Endothelial cell (in vitro differentiated cells): Measurements from ENCODE around the gene EIF4G3. TPM values are rescaled to one million over a fixed set of nuclear protein-coding genes. Genes with fewer than 3 reads are reported as not detected.

Source experiments
- DNase-seq: peaks from one replicate; pipeline ENCODE4 v3.0.0; 2021; ENCODE audit warnings: low spot score
- H3K27ac Mint-ChIP-seq: one replicate; pipeline ENCODE4 v1.8.0; 2021; ENCODE audit warnings: mixed read lengths, inconsistent platforms; ENCODE audit not compliant: unreplicated experiment
- H3K27me3 Mint-ChIP-seq: one replicate; pipeline ENCODE4 v1.8.0; 2021; ENCODE audit warnings: mild to moderate bottlenecking, moderate library complexity, mixed read lengths, inconsistent platforms; ENCODE audit not compliant: unreplicated experiment
- H3K36me3 Mint-ChIP-seq: one replicate; pipeline ENCODE4 v1.8.0; 2021; ENCODE audit warnings: mild to moderate bottlenecking, low read depth, mixed read lengths, inconsistent platforms; ENCODE audit not compliant: unreplicated experiment
- H3K4me1 Mint-ChIP-seq: one replicate; pipeline ENCODE4 v1.8.0; 2021; ENCODE audit warnings: mild to moderate bottlenecking, mixed read lengths, inconsistent platforms; ENCODE audit not compliant: unreplicated experiment
- H3K4me3 Mint-ChIP-seq: one replicate; pipeline ENCODE4 v1.8.0; 2021; ENCODE audit warnings: mild to moderate bottlenecking, mixed read lengths, inconsistent platforms; ENCODE audit not compliant: unreplicated experiment
- H3K9me3 Mint-ChIP-seq: one replicate; pipeline ENCODE4 v1.8.0; 2021; ENCODE audit warnings: mixed read lengths, inconsistent platforms; ENCODE audit not compliant: unreplicated experiment
- CTCF ChIP-seq: fragments of 200-600 bp; sonication (generic); IDR thresholded peaks from one replicate; pipeline ENCODE4 v1.5.0; 2021; ENCODE audit warnings: antibody characterized with exemption; ENCODE audit not compliant: unreplicated experiment
- total RNA-seq: library from RNA; stranded (reverse); fragmentation: NEBNext Ultra II Directional; extraction: Animal tissue kit (Norgen Biotek cat#: 25700); gene quantifications from one replicate; pipeline ENCODE4 v1.2.1, GENCODE V29; 2021; ENCODE audit not compliant: unreplicated experiment

Gene EIF4G3
- total RNA-seq, 1 donor from 2014 or later, result 87.6 TPM

GRCh38 chr1:20950679-20951078, 226.0 kb downstream of the EIF4G3 start:
- DNase-seq, result no peak
- no peak overlapping the region for H3K4me3 Mint-ChIP-seq
- H3K27me3 Mint-ChIP-seq, result no peaks in the 10 kb centered on the region
- H3K36me3 Mint-ChIP-seq, result no peaks in the 10 kb centered on the region
- peak overlapping the region; percentile 62 for H3K27ac Mint-ChIP-seq
- no peaks in the 10 kb centered on the region for H3K9me3 Mint-ChIP-seq
- no peak for TF ChIP-seq CTCF
- peaks cover 10% of the 10 kb centered on the region for H3K4me1 Mint-ChIP-seq

GRCh38 chr1:20949871-20950590, 226.7 kb downstream of the EIF4G3 start:
- DNase-seq, result no peak
- no peak for TF ChIP-seq CTCF
- Mint-ChIP-seq H3K4me3 (no peak overlapping the region), H3K9me3 (no peaks in the 10 kb centered on the region), H3K27me3 (no peaks in the 10 kb centered on the region), H3K27ac (no peak overlapping the region), H3K4me1 (peaks cover 10% of the 10 kb centered on the region), H3K36me3 (no peaks in the 10 kb centered on the region)

- no peak for DNase-seq
- no peak overlapping the region for H3K27ac Mint-ChIP-seq
- H3K9me3 Mint-ChIP-seq, result no peaks in the 10 kb centered on the region
Observed at GRCh38 chr1:20948101-20948500, 228.6 kb downstream of the EIF4G3 start.

GRCh38 chr1:20947409-20947808, 229.3 kb downstream of the EIF4G3 start:
- no peaks in the 10 kb centered on the region for H3K27me3 Mint-ChIP-seq
- TF ChIP-seq CTCF, result no peak
- no peaks in the 10 kb centered on the region for H3K9me3 Mint-ChIP-seq
- no peak for DNase-seq
- peaks cover 4% of the 10 kb centered on the region for H3K36me3 Mint-ChIP-seq
- H3K27ac Mint-ChIP-seq, result peak overlapping the region; percentile 15
- H3K4me3 Mint-ChIP-seq, result no peak overlapping the region
- peaks cover 10% of the 10 kb centered on the region for H3K4me1 Mint-ChIP-seq

More at GRCh38 chr1:20948101-20948500, 228.6 kb downstream of the EIF4G3 start:
- H3K4me3 Mint-ChIP-seq, result no peak overlapping the region
- no peaks in the 10 kb centered on the region for H3K27me3 Mint-ChIP-seq
- TF ChIP-seq CTCF, result no peak
- peaks cover 4% of the 10 kb centered on the region for H3K36me3 Mint-ChIP-seq
- peaks cover 10% of the 10 kb centered on the region for H3K4me1 Mint-ChIP-seq

GRCh38 chr1:20936621-20937020, 240.1 kb downstream of the EIF4G3 start:
- H3K27ac Mint-ChIP-seq, result no peak overlapping the region
- peaks cover 2% of the 10 kb centered on the region for H3K27me3 Mint-ChIP-seq
- no peak for DNase-seq
- H3K4me3 Mint-ChIP-seq, result no peak overlapping the region
- H3K9me3 Mint-ChIP-seq, result no peaks in the 10 kb centered on the region
- peaks cover 10% of the 10 kb centered on the region for H3K36me3 Mint-ChIP-seq
- TF ChIP-seq CTCF, result no peak
- no peaks in the 10 kb centered on the region for H3K4me1 Mint-ChIP-seq
